Activated CD8-positive, alpha-beta memory T cell treated with anti-CD3 and anti-CD28 coated beads for 36 hours (primary cell): ENCODE measurements around the gene GRK3. TPM values are rescaled to one million over a fixed set of nuclear protein-coding genes. Genes with fewer than 3 reads are reported as not detected.

Experiments used
- CTCF ChIA-PET: fragments of 350-600 bp; sonication (Branson Sonifier 250); formaldehyde crosslinking; loops from one replicate; lab custom pipeline; 2021; ENCODE audit warnings: antibody characterized with exemption; lab: Charles Lee
- POLR2A ChIA-PET: fragments of 350-600 bp; sonication (Branson Sonifier 250); formaldehyde crosslinking; loops from one replicate; lab custom pipeline; 2021; ENCODE audit warnings: antibody characterized with exemption; lab: Charles Lee
- total RNA-seq, 2 experiments: library from RNA; stranded (reverse); gene quantifications; one replicate each; pipeline ENCODE4 v1.2.3, GENCODE V29; 2021

GRK3 gene
- total RNA-seq, 2 experiments from 2014 or later: 13.5 to 15.4 TPM

DNA sequence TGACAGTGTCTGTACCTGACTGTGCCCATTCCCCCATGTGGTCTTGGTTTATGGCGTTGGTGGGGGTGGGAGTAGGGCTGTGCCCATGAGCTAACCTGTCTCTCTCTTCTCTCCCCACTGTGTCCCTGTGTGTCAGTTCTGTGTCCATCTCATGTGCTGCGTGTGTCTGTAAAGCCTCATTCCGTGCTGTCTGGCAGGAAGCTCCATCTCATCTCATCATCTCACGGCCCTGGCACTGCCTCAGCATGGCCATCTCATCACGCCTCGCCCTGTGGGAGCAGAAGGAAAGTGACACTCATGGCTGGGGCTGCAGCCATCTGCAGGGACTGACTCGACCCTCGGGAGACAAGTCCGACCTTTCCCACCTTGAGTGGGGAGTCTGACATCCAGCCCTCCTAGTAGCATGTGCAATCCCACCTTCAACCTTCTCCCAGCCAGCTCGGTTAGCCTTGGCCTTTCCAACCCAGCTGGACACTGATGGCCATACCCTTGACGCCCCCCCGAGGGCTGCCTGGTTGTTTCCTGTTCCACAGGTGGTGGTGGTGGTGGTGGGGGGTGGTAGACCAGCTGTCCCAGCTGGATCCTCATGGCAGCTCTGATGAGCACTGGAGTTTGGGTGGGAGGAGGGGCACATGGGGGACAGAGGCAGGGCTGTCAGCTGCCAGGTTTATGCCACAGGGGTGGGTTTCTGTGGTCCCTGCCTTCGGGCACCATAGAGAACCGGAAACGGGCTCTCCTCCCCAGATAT is 196.5 kb downstream of the GRK3 start:
- ChIA-PET CTCF (interaction anchor here (1.7 to 2.5 kb wide), 3 partner anchors 11 to 570 kb away, joined by 3 to 13 read pairs (median 6); no protein-coding TSS in a partner anchor), POLR2A (interaction anchor here (0.5 to 0.8 kb wide), 2 partner anchors 44 to 224 kb away, joined by 4 read pairs; no protein-coding TSS in a partner anchor)

DNA sequence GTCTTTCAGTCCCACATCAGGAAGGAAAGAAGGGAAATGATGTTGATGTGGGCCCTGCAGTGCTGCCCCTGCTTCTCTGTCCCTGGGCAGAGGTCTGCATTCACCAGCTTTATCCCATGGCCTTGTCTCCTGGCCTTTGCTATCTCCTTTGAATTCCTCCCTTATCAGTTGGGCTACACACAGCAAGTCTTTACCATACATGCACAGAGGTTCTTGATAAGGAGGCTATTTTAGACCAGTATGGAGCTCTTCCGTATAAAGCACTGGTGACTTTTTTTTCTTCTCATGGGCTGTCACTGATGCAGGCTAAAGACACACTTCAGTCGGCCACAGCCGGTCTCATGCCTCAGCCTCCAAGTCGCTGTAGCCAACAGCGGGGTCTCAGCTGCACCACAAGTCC is 197.7 kb downstream of the GRK3 start:
- ChIA-PET CTCF (interaction anchor here (1.7 to 2.5 kb wide), 2 partner anchors 10 to 569 kb away, joined by 3 to 13 read pairs; no protein-coding TSS in a partner anchor), POLR2A (no interaction called here)

DNA sequence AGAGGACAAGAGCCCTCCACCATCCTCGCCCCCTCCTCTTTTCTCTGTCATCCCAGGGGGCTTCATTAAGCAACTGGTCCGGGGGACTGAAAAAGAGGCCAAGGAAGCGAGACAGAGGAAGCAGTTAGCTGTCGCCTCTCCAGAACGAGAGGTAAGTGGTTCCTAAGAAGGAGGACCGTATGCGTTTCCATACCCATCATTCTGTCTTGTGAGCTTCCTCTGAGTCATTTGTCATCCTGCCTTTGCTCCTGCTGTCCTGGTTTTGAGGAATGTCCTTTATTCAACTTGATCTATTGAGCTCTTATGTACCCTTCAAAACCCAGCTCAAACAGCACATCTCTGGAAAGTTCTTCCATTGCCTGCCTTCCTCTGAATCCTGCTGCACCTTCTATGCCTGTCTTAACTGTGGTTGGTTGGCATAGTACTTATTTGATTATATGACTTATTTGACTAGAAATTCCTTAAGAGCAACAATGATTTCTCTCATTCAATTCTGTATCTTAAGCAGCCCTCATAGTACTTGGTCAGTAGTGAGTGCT is 198.8 kb downstream of the GRK3 start:
- POLR2A ChIA-PET: no interaction called here
- CTCF ChIA-PET: interaction anchor here (1.3 to 2.5 kb wide), 2 partner anchors 9 to 18 kb away, joined by 3 to 13 read pairs; no protein-coding TSS in a partner anchor

DNA sequence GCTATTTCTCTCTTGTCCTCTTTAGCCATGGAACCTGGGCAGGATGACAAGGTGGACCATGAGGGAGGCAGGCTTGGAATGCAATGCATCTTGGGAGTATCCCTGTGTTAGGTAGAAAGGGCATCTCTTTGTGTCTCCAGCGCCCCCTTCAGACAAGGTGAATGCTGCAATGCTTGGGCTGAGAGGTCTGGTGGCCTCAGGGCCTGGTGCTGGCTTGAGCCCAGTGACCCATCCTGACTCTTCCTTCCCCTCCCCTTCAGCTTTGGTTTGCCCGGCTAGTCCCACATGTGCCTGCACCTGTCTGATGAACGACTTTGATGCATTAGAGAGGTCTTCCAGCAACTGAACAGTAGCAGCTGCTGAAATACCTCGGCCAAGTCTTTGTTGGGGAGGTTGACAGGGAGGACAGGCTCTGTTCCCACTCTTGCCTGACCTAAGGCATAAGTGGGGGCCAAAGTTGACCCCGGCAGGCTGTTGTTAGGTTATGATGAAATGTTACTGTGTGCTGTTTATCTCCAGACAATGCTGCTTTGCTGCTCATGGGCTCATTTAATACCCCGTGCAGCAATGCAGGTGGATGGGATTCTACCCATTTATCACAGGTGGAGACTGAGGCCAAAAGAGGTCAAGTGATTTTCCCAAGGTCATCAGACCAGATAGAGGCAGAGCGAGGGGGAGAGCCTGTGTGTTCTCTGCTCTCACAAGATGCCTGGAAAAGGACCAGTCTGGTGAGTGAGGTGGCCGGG is 200.0 kb downstream of the GRK3 start:
- CTCF ChIA-PET: interaction anchor here (1.3 kb wide), 1 partner anchor 19 kb away, joined by 3 read pairs; no protein-coding TSS in a partner anchor
- POLR2A ChIA-PET: no interaction called here

DNA sequence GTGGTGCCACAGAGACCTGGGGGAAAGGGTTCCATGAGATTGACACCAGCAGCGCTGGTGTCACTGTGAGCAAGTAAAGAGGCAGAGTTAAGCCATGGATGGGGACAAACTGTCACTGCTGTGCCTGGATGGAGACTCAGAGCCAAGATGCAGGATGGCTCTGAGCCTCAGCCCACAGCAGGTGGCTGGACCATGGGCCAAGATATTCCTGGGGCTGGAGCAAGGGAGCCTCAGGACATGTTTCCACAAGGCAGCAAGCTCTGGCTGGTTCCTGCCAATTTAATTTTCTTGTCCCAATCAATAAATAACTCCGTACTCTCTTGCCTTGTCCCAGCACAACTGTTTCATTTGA is 200.5 kb downstream of the GRK3 start:
- CTCF ChIA-PET: no interaction called here
- POLR2A ChIA-PET: no interaction called here

DNA sequence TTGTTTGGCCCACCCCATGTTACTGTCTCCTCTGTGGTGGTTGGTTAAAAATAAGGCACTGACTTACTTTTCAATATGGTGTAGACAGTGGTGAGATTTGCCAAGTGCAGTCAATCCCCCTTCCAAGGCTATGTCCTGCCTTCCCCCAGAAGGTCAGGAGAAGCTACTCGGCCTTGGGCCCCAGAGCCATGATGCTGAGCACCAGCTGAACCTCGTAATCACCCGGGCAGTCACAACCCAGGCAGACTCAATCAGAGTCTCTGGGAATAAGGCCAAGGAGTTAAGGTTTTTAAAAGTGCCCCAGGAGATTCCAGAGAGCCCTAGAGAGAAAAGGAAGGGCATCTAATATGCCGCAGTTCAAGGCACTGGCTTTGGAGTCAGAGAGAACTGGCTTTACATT is 201.3 kb downstream of the GRK3 start:
- CTCF ChIA-PET: interaction anchor here (0.6 kb wide), 1 partner anchor 690 kb away, joined by 3 read pairs; no protein-coding TSS in a partner anchor
- POLR2A ChIA-PET: no interaction called here

DNA sequence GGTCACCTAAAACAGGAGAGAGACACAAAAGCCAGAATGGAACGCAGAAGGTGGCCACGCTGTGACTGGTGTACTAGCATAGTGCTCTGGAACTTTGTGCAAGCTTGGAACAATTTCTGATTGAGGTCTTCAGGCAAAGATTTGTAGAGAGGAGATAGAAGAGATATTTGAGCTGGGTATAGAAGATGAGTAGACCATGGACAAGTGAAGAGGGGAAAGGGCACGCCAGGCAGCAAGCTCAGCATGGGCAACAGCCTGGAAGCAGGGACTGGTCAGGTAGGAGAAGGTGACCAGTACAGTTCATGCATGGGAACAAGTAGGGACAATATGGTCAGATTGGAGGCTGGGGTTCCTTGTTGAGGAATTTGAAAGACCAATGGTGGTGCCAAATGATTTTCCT is 201.9 kb downstream of the GRK3 start:
- ChIA-PET POLR2A (no interaction called here), CTCF (interaction anchor here (0.6 kb wide), 2 partner anchors 8 to 691 kb away, joined by 3 read pairs; no protein-coding TSS in a partner anchor)

DNA sequence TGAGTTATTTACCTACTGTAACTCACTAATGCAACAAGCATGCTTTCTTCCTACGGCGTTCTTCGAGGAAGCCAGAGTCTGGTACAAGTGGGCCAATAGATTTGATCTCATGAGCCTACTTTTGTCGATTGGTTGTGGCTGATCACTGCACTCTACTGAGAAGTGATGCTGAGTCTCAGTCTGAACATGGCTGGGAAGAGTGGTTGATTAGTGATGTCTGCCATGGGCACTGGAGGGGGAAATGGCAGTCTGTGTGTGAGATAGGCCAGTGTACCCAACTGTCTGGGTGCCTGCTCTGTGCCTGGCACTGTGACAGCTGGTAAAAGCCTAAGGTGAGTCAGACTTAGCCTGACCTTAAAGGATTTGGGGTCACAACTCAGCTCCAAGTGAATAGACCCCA is 205.9 kb downstream of the GRK3 start:
- ChIA-PET POLR2A (interaction anchor here (0.6 kb wide), 1 partner anchor 13 kb away, joined by 3 read pairs; no protein-coding TSS in a partner anchor), CTCF (interaction anchor here (1.0 to 3.3 kb wide), 2 partner anchors 8 to 69 kb away, joined by 3 to 13 read pairs; no protein-coding TSS in a partner anchor)

DNA sequence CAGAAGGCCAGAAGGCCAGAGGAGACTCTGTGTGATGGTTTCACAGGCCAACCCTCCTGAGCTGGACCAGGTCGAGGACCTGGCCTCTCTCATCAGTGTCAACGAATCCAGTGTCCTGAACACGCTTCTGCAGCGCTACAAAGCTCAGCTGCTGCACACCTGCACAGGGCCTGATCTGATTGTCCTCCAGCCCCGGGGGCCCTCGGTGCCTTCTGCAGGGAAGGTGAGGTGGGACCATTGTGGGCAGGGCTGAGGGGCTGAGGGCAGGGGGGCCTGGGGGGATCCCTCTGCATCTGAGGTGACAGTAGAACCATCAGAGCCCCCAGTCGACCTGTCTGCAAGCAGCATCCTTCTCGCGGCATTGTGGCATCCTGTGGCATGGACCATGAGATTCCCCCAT is 207.8 kb downstream of the GRK3 start:
- ChIA-PET POLR2A (interaction anchor here (1.0 kb wide), 1 partner anchor 22 kb away, joined by 4 read pairs; no protein-coding TSS in a partner anchor), CTCF (interaction anchor here (0.6 to 3.3 kb wide), 10 partner anchors 10 to 850 kb away, joined by 3 to 16 read pairs (median 6); no protein-coding TSS in a partner anchor)

DNA sequence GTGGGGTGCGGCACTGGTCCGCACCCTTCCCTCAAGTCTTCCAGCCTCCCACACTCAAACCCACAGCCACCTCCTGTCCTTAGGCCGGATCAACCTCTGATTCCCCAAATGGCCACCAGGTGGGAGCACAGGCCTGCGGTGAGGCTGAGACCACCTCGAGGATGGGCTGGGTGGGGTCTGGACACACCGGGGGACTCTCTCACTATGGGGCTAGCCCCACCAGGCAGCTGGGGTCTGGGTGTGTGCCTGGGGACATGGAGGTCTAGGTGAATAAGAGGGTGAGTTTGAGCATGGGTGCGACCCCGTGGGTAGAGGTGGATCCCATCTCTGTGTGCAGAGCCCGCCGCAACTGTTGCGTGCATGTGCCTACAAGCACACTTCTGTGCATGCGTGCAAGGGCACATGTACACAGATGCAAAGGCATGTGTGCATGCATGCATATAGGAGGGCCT is 210.1 kb downstream of the GRK3 start:
- POLR2A ChIA-PET: no interaction called here
- CTCF ChIA-PET: interaction anchor here (2.3 kb wide), 1 partner anchor 556 kb away, joined by 11 read pairs; no protein-coding TSS in a partner anchor

DNA sequence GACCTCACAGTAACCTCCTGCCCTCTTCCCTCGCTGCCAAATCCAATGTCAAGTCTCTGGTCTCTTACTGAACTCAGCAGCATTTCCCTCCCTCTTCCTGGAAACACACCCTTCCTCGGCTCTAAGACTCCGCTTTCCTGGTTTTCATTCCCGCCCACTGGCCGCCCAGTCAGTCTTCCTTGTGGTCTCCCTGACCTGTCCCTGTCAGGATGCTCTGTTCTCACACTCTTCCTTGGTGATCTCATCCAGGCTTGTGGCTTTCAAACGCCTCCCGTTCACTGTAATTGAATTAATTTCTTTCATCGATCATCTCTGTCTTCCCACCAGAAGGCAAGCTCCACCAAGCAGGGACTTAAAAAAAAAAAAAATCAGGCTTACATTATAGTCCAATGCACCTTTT is 211.1 kb downstream of the GRK3 start:
- POLR2A ChIA-PET: no interaction called here
- CTCF ChIA-PET: interaction anchor here (0.8 kb wide), 1 partner anchor 12 kb away, joined by 3 read pairs; no protein-coding TSS in a partner anchor

DNA sequence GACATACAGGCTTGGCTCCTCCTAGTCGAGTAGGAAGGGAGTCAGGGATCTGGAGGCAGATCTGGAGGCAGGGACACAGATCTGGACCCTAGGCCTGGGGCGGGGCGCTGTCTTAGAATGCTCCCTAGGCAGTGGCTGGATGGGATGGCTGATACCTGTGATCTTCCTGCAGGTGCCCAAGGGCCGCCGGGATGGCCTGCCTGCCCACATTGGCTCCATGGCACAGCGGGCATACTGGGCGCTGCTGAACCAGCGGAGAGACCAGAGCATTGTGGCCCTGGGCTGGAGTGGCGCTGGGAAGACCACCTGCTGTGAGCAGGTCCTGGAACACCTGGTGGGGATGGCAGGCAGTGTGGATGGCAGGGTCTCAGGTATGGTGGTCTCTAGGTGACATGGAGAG is 212.9 kb downstream of the GRK3 start:
- ChIA-PET CTCF (no interaction called here), POLR2A (no interaction called here)

DNA sequence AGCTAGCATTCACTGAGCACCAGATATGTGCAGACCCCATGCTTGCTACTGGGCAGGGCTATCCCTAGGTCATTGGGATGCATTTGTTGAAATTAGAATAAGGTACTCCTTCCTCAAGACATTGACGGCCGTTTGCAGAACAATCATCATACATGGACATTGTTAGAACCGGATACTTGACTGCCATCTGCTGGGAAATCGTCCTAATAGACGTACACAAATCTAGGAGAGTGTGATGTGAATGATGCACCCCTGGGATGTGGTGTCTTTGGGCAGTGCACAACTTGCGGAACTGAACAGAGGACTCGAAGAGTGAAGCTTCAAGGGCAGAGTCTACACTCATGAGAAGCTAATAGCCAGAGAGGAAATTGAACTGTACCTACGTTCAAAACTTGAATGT is 213.4 kb downstream of the GRK3 start:
- CTCF ChIA-PET: no interaction called here

More for the DNA sequence above, 213.4 kb downstream of the GRK3 start:
- POLR2A ChIA-PET: no interaction called here

Other genes with a start within 250 kb of the GRK3 start
- gene MYO18B, start 177.5 kb downstream of the GRK3 start, total RNA-seq: under 1 TPM; 0.57 to 0.80 TPM